Aorta (tissue), 5 donors: ENCODE results near the gene RB1. TPM values are rescaled to one million over a fixed set of nuclear protein-coding genes. Genes with fewer than 3 reads are reported as not detected.

Source experiments
- ATAC-seq: fragments of 200-7000 bp; cut with Tn5 transposase; one replicate; pipeline ENCODE4 v1.9.1; 2022; ENCODE audit warnings: moderate library complexity; ENCODE audit not compliant: low FRiP score
- DNase-seq, 2 donors: peaks; one replicate each; pipeline ENCODE4 v3.0.0-alpha.2; 2020
- H3K27ac ChIP-seq, 2 donors: one replicate each; pipeline ENCODE4 v1.5.1; 2013; ENCODE audit warnings: low read length in 2 of 2, mild to moderate bottlenecking in 2 of 2, moderate library complexity in 2 of 2, control low read depth in 1 of 2, inconsistent platforms in 1 of 2, low read depth in 1 of 2
- H3K27me3 ChIP-seq, 2 donors: one replicate each; pipeline ENCODE4 v1.6.1; 2013; ENCODE audit warnings: control low read depth in 1 of 2, low read length in 1 of 2, mild to moderate bottlenecking in 1 of 2, moderate library complexity in 1 of 2; ENCODE audit not compliant: insufficient read depth in 2 of 2, control insufficient read depth in 1 of 2
- H3K36me3 ChIP-seq, 2 donors: one replicate each; pipeline ENCODE4 v1.6.1; 2013; ENCODE audit warnings: control low read depth in 1 of 2, low read length in 1 of 2, mild to moderate bottlenecking in 1 of 2; ENCODE audit not compliant: insufficient read depth in 2 of 2, control insufficient read depth in 1 of 2
- H3K4me1 ChIP-seq, 2 donors: one replicate each; pipeline ENCODE4 v1.6.1; 2013; ENCODE audit warnings: low read length in 2 of 2, control low read depth in 1 of 2, mild to moderate bottlenecking in 1 of 2, moderate library complexity in 1 of 2; ENCODE audit not compliant: insufficient read depth in 2 of 2, control insufficient read depth in 1 of 2
- H3K4me3 ChIP-seq, 2 donors: one replicate each; pipeline ENCODE4 v1.5.1; 2013; ENCODE audit warnings: low read length in 2 of 2, control low read depth in 1 of 2, mild to moderate bottlenecking in 1 of 2
- H3K9me3 ChIP-seq: one replicate; pipeline ENCODE4 v1.6.1; 2013; ENCODE audit warnings: mild to moderate bottlenecking, low read length; ENCODE audit not compliant: control insufficient read depth
- WGBS, 2 donors: extraction: QIAGEN DNeasy Blood & Tissue Kit; methylation state at CpG; one replicate each; pipeline ENCODE4 v1.1.7; 2013; 5-methylcytosine and 5-hydroxymethylcytosine counted together
- intact Hi-C, 2 donors: fragments of 100-400 bp; cut with DNase I; formaldehyde crosslinking; loops; one replicate each; pipeline versions ENCODE4 v1.14.2 to v1.15.0; 2022
- polyA plus RNA-seq, 2 donors: library from polyadenylated mRNA; stranded (reverse); fragments of 200-250 nt; gene quantifications; one replicate each; pipeline ENCODE4 v1.2.3, GENCODE V29; 2013
- total RNA-seq, 2 donors: library from RNA; stranded (reverse); fragmentation: NEBNext Ultra II Directional; extraction: Animal tissue kit (Norgen Biotek cat#: 25700); gene quantifications; one replicate each; pipeline ENCODE4 v1.2.1, GENCODE V29; 2021
- donor health status: healthy with polysubstance abuse.
- donor health status: Bipolar disorder and iron deficiency.
- donor health status: DM: no; HTN: no; CAD: no.
- donor health status: DM: no; HTN: no; CAD: no.
- donor health status: DM: yes; HTN: yes; CAD: no.

Gene RB1
- total and polyA plus RNA-seq, 4 donors = 14.7 to 45.8 (median 38.5) TPM

GRCh38 chr13:48304143-48304876, 759 bp downstream of the RB1 start:
- intact Hi-C loops = loop anchor here (5.0 to 10.0 kb wide), 5 partner anchors 70 to 267 kb away; partner anchors contain the start of genes ITM2B (in 1 of the 2), MED4 (in 1 of the 2) and NUDT15 (in 1 of the 2)
- no peaks in the 10 kb centered on the region for H3K27me3 ChIP-seq
- peaks cover 0 to 2% of the 10 kb centered on the region in 2 donors for H3K4me1 ChIP-seq
- H3K4me3 ChIP-seq = peak overlapping the region; percentile 79 to 98
- ATAC-seq (peak; percentile 44), DNase-seq (peak in 1 of 2 donors; percentile 56)
- H3K36me3 ChIP-seq = no peaks in the 10 kb centered on the region
- peak overlapping the region; percentile 91 to 98 for H3K27ac ChIP-seq
- 0% methylated on average over 31 to 36 of the region's 36 CpGs for WGBS, 2 donors
- H3K9me3 ChIP-seq = no peaks in the 10 kb centered on the region

GRCh38 chr13:48311223-48311622, 7.7 kb downstream of the RB1 start:
- H3K4me1 ChIP-seq = no peaks in the 10 kb centered on the region
- no peaks in the 10 kb centered on the region for H3K36me3 ChIP-seq
- H3K9me3 ChIP-seq = no peaks in the 10 kb centered on the region
- no peak overlapping the region for H3K4me3 ChIP-seq
- DNase-seq (no peak), ATAC-seq (no peak)
- 94 to 95% methylated on average over 1 of the region's 1 CpG for WGBS, 2 donors
- no peaks in the 10 kb centered on the region for H3K27me3 ChIP-seq
- intact Hi-C loops = no loop called here
- H3K27ac ChIP-seq = no peak overlapping the region

- 85% methylated on average over 17 of the region's 17 CpGs for WGBS, 2 donors
- Histone ChIP-seq H3K36me3 (no peaks in the 10 kb centered on the region), H3K4me3 (no peak overlapping the region), H3K4me1 (no peaks in the 10 kb centered on the region), H3K27me3 (no peaks in the 10 kb centered on the region), H3K9me3 (no peaks in the 10 kb centered on the region), H3K27ac (no peak overlapping the region)
- DNase-seq (no peak), ATAC-seq (no peak)
- intact Hi-C loops = no loop called here
Measured at GRCh38 chr13:48315969-48316650, 12.6 kb downstream of the RB1 start.

- DNase-seq = no peak
- Histone ChIP-seq H3K4me1 (no peaks in the 10 kb centered on the region), H3K27ac (no peak overlapping the region), H3K9me3 (no peaks in the 10 kb centered on the region), H3K27me3 (no peaks in the 10 kb centered on the region), H3K4me3 (no peak overlapping the region), H3K36me3 (no peaks in the 10 kb centered on the region)
- 86 to 88% methylated on average over 43 of the region's 43 CpGs for WGBS, 2 donors
- peak; percentile 7 for ATAC-seq
- intact Hi-C loops = no loop called here
Measured at GRCh38 chr13:48316826-48317510, 13.4 kb downstream of the RB1 start.

- Histone ChIP-seq H3K4me3 (no peak overlapping the region), H3K36me3 (no peaks in the 10 kb centered on the region), H3K9me3 (no peaks in the 10 kb centered on the region), H3K4me1 (no peaks in the 10 kb centered on the region), H3K27me3 (no peaks in the 10 kb centered on the region), H3K27ac (no peak overlapping the region)
- ATAC-seq (peak; percentile 19), DNase-seq (no peak)
- 81 to 84% methylated on average over 37 to 41 of the region's 41 CpGs for WGBS, 2 donors
- intact Hi-C loops = no loop called here
Measured at GRCh38 chr13:48317511-48318376, 14.2 kb downstream of the RB1 start.

- 69 to 75% methylated on average over 28 of the region's 28 CpGs for whole genome bisulfite sequencing, 2 donors
- intact Hi-C loops = no loop called here
- Histone ChIP-seq H3K36me3 (no peaks in the 10 kb centered on the region), H3K4me3 (no peak overlapping the region), H3K27me3 (no peaks in the 10 kb centered on the region), H3K4me1 (no peaks in the 10 kb centered on the region), H3K27ac (no peak overlapping the region), H3K9me3 (no peaks in the 10 kb centered on the region)
- ATAC-seq = peak; percentile 38
- peak in 1 of 2 donors; percentile 46 for DNase-seq
Measured at GRCh38 chr13:48318377-48318811, 14.8 kb downstream of the RB1 start.

- Histone ChIP-seq H3K27ac (no peak overlapping the region), H3K4me1 (no peaks in the 10 kb centered on the region), H3K9me3 (no peaks in the 10 kb centered on the region), H3K4me3 (no peak overlapping the region), H3K27me3 (no peaks in the 10 kb centered on the region), H3K36me3 (no peaks in the 10 kb centered on the region)
- peak; percentile 63 for ATAC-seq
- 57 to 58% methylated on average over 47 of the region's 47 CpGs for WGBS, 2 donors
- peak in 1 of 2 donors; percentile 68 for DNase-seq
- intact Hi-C loops = no loop called here
Measured at GRCh38 chr13:48318821-48319511, 15.4 kb downstream of the RB1 start.
